K562 (cell line): ENCODE results near the gene CLK4. TPM values are rescaled to one million over a fixed set of nuclear protein-coding genes. Genes with fewer than 3 reads are reported as not detected.
A peak's percentile ranks its signal among the peaks of the same experiment; 100 is the strongest.

Source experiments
- ATAC-seq: fragments of 200-7000 bp; cut with Tn5 transposase; 3 replicates; pipeline ENCODE4 v1.9.1; 2020; ENCODE audit warnings: moderate library complexity
- BruUV-seq: library from RNA; stranded (reverse); fragments of 400-500 nt; replicated peaks from 2 replicates; lab custom pipeline; 2021; lab: Mats Ljungman, UMichigan
- CTCF ChIA-PET: fragments of 300-600 bp; formaldehyde crosslinking; extraction: SDS; loops from one replicate; lab custom pipeline; 2021; ENCODE audit warnings: low intra/inter-chr PET ratio; lab: Yijun Ruan, JAX
- POLR2A ChIA-PET: fragments of 300-600, 350-650 bp; sonication (Branson Sonifier 250); formaldehyde crosslinking; extraction: SDS; loops from one replicate; lab custom pipeline; 2021; ENCODE audit warnings: antibody characterized with exemption, inconsistent platforms; lab: Yijun Ruan, JAX
- DNase-seq, 4 experiments: peaks; one replicate each; pipeline versions ENCODE4 v3.0.0 to v3.0.0-alpha.2; 2011 to 2018; ENCODE audit warnings: low spot score in 3 of 4, mixed read lengths in 3 of 4; ENCODE audit errors: extremely low read depth in 1 of 4
- FAIRE-seq: peaks from 2 replicates; lab custom pipeline; 2011; peaks lifted over from hg19 to GRCh38; lab: Jason Lieb, UNC
- H2AFZ ChIP-seq: 2 replicates; pipeline ENCODE4 v1.6.0; 2011; ENCODE audit warnings: low read depth, low read length, control low read depth, inconsistent platforms
- H3K27ac ChIP-seq: fragments of 200-600 bp; 3 replicates; pipeline ENCODE4 v1.8.0; 2011; ENCODE audit warnings: low read depth, mild to moderate bottlenecking, control low read depth, inconsistent platforms, low read length, moderate library complexity, mixed read lengths; ENCODE audit errors: extremely low read depth
- H3K27me3 ChIP-seq, 2 experiments: fragments of 300-600 bp in 1 of 2; 2 replicates in 1 of 2; 3 replicates in 1 of 2; pipeline versions ENCODE4 v1.6.0 to v1.8.0; 2011; ENCODE audit warnings: inconsistent platforms in 2 of 2, low read length in 2 of 2, mild to moderate bottlenecking in 1 of 2, mixed read lengths in 1 of 2, moderate library complexity in 1 of 2; ENCODE audit not compliant: control insufficient read depth in 2 of 2, insufficient read depth in 2 of 2
- H3K36me3 ChIP-seq: fragments of 300-600 bp; 3 replicates; pipeline ENCODE4 v1.8.0; 2011; ENCODE audit warnings: mild to moderate bottlenecking, low read length, inconsistent platforms; ENCODE audit not compliant: control insufficient read depth, insufficient read depth
- H3K4me1 ChIP-seq, 2 experiments: fragments of 200-600 bp in 1 of 2; replicated peaks in 1 of 2; 2 replicates in 1 of 2; 3 replicates in 1 of 2; pipeline versions ENCODE4 v1.5.1 to v1.8.0; 2011; ENCODE audit warnings: inconsistent platforms in 2 of 2, low read length in 2 of 2, mild to moderate bottlenecking in 1 of 2, mixed read lengths in 1 of 2, moderate library complexity in 1 of 2; ENCODE audit not compliant: control insufficient read depth in 2 of 2, insufficient read depth in 2 of 2
- H3K4me2 ChIP-seq: 2 replicates; pipeline ENCODE4 v1.6.1; 2011; ENCODE audit warnings: low read length, control low read depth, inconsistent platforms, mixed read lengths; ENCODE audit not compliant: insufficient read depth
- H3K4me3 ChIP-seq: fragments of 200-600 bp; sonication (generic), shearing (Covaris generic); 2 replicates; pipeline ENCODE4 v1.5.1; 2016; ENCODE audit warnings: control low read depth, inconsistent platforms
- H3K79me2 ChIP-seq: fragments of 200-600 bp; 3 replicates; pipeline ENCODE4 v1.8.0; 2011; ENCODE audit warnings: low read length, inconsistent platforms; ENCODE audit not compliant: control insufficient read depth, insufficient read depth
- H3K9ac ChIP-seq, 2 experiments: 2 replicates each; pipeline versions ENCODE4 v1.6.0 to v1.6.1; 2011; ENCODE audit warnings: low read depth in 2 of 2, low read length in 2 of 2, control low read depth in 1 of 2, inconsistent platforms in 1 of 2, mild to moderate bottlenecking in 1 of 2, mixed read lengths in 1 of 2; ENCODE audit not compliant: insufficient read depth in 1 of 2
- H3K9me1 ChIP-seq: one replicate; pipeline ENCODE4 v1.6.0; 2011; ENCODE audit warnings: inconsistent platforms, mild to moderate bottlenecking, low read length, moderate library complexity; ENCODE audit not compliant: control insufficient read depth, insufficient read depth
- H3K9me3 ChIP-seq: replicated peaks from 2 replicates; pipeline ENCODE4 v1.5.1; 2011; ENCODE audit warnings: low read depth, low read length, inconsistent platforms; ENCODE audit not compliant: control insufficient read depth, insufficient read depth
- H4K20me1 ChIP-seq: replicated peaks from 2 replicates; pipeline ENCODE4 v1.6.1; 2011; ENCODE audit warnings: low read length, inconsistent platforms, mixed read lengths; ENCODE audit not compliant: control insufficient read depth, insufficient read depth
- ARID1B ChIP-seq: fragments of 450-650 bp; IDR thresholded peaks from 2 replicates; pipeline ENCODE4 v1.6.1; 2016; ENCODE audit warnings: antibody characterized with exemption, mild to moderate bottlenecking, inconsistent platforms
- ATF1 ChIP-seq, 2 experiments: fragments of 450-650 bp in 1 of 2; IDR thresholded peaks; 2 replicates each; pipeline ENCODE4 v1.6.1; 2016; ENCODE audit warnings: missing compliant biosample characterization in 1 of 2, missing genetic modification characterization in 1 of 2
- BCOR ChIP-seq: fragments of 450-650 bp; IDR thresholded peaks from 2 replicates; pipeline ENCODE4 v1.6.1; 2016
- CBFA2T3 ChIP-seq: fragments of 450-650 bp; IDR thresholded peaks from 2 replicates; pipeline ENCODE4 v1.6.1; 2017
- CREB3L1 ChIP-seq: fragments of 450-650 bp; IDR thresholded peaks from 2 replicates; pipeline ENCODE4 v1.6.1; 2014; ENCODE audit warnings: low read depth, mild to moderate bottlenecking, moderate library complexity, borderline replicate concordance
- CTCFL ChIP-seq: IDR thresholded peaks from 2 replicates; pipeline ENCODE4 v1.6.1; 2011; ENCODE audit warnings: borderline replicate concordance, low read depth, mild to moderate bottlenecking, moderate library complexity, low read length; ENCODE audit not compliant: insufficient read depth, poor library complexity, severe bottlenecking
- EP400 ChIP-seq: fragments of 450-650 bp; IDR thresholded peaks from 2 replicates; pipeline ENCODE4 v1.6.1; 2017; ENCODE audit warnings: antibody characterized with exemption, mild to moderate bottlenecking, moderate library complexity
- MYC ChIP-seq, 2 experiments: fragments of 250-450 bp in 1 of 2; sonication (Bioruptor Pico) in 1 of 2; IDR thresholded peaks; 2 replicates each; pipeline versions ENCODE4 v1.5.1 to v1.6.1; 2012 to 2021; ENCODE audit warnings: low read depth in 2 of 2, borderline replicate concordance in 1 of 2, improper control_type of control experiment in 1 of 2, low read length in 1 of 2, mild to moderate bottlenecking in 1 of 2, moderate library complexity in 1 of 2
- SOX6 ChIP-seq: fragments of 450-650 bp; IDR thresholded peaks from 2 replicates; pipeline ENCODE4 v1.6.1; 2014; ENCODE audit warnings: mild to moderate bottlenecking
- TAL1 ChIP-seq: fragments of 450-650 bp; IDR thresholded peaks from 2 replicates; pipeline ENCODE4 v1.6.1; 2016; ENCODE audit warnings: mild to moderate bottlenecking
- TFAM ChIP-seq: fragments of 250-450 bp; sonication (Bioruptor Pico); conservative IDR thresholded peaks from 2 replicates; pipeline ENCODE4 v1.5.0; 2021; ENCODE audit warnings: mild to moderate bottlenecking, moderate library complexity
- ZKSCAN1 ChIP-seq: fragments of 150-350 bp; IDR thresholded peaks from 2 replicates; pipeline ENCODE4 v1.6.1; 2016; ENCODE audit warnings: low read depth, low read length
- WGBS: fragments of 100-300 bp; shearing (Covaris generic); methylation state at CpG from one replicate; pipeline ENCODE4 v1.1.6; 2016; ENCODE audit warnings: low coverage, mixed read lengths; ENCODE audit not compliant: insufficient coverage; ENCODE audit errors: missing lambda C conversion rate; 5-methylcytosine and 5-hydroxymethylcytosine counted together
- in situ Hi-C: fragments of 300-500 bp; cut with MboI; formaldehyde crosslinking; loops from 4 replicates; pipeline ENCODE4 v1.15.0; 2018; ENCODE audit warnings: inconsistent platforms, mixed read lengths
- intact Hi-C: fragments of 100-400 bp; cut with micrococcal nuclease; formaldehyde crosslinking; loops from 2 replicates; pipeline ENCODE4 v1.14.2; 2022
- polyA plus RNA-seq, 8 experiments: library from polyadenylated mRNA; depleted of rRNA in 4 of 8; stranded (reverse) in 5 of 8; unstranded in 3 of 8; fragments of >200 nt; fragmentation: Nextera tagmentation in 2 of 8; fragmentation: Illumina TruSeq in 1 of 8; extraction: Ambion mirVana in 2 of 8; extraction: Trizol in 1 of 8; gene quantifications; 2 replicates each; pipeline versions ENCODE4 v1.2.1 to v1.2.3, GENCODE V29; 2011 to 2014; ENCODE audit warnings: inconsistent platforms in 1 of 8, missing spikeins in 1 of 8
- total RNA-seq, 7 experiments: library from RNA; depleted of rRNA in 6 of 7; stranded (reverse); fragments of >200 nt in 6 of 7; fragmentation: Illumina TruSeq in 2 of 7; extraction: Trizol in 2 of 7; gene quantifications; 2 replicates each; pipeline versions ENCODE4 v1.2.1 to v1.2.3, GENCODE V29; 2011 to 2021; ENCODE audit warnings: low replicate concordance in 1 of 7
- TF ChIP-seq, protein P1 (sequence below): fragments of 450-650 bp; IDR thresholded peaks from 2 replicates; pipeline ENCODE4 v1.6.1; 2018; ENCODE audit not compliant: partially characterized antibody

CLK4 gene
- total and polyA plus RNA-seq, 9 of the 15 experiments (the other 6 are each of a cell fraction or from before 2014, with no cell fraction given): 10.5 to 23.1 (median 13.9) TPM

DNA sequence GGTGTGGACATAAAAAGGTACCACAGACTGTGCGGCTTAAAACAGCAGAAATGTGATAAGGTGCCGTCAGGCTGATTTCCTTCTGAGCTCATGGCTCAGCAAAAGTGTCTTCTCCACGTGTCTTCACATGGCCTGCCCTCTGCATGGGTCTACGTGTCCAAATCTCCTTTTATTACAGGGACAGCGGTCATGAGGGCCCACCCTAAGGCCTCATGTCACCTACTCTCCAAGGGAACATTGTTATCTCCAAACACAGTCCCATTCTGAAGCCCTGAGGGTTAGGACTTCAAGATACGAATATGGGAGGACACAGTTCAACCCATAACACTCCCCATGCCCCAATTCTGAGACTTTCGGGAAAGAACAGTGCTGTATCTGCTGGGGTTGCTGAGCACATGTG, 71.8 kb downstream of the CLK4 start:
- Histone ChIP-seq H3K79me2 (no peaks in the 10 kb centered on the region), H3K9me1 (no peaks in the 10 kb centered on the region), H4K20me1 (no peaks in the 10 kb centered on the region), H3K9ac (peak overlapping the region in 1 of 2 experiments; percentile 10; a peak in 1 of 4 replicates), H3K4me2 (peak overlapping the region; percentile 3; the same call in 1 of the 2 replicates), H3K4me3 (no peak overlapping the region), H3K27ac (peak overlapping the region; percentile 54; the same call in 2 of the 3 replicates), H3K9me3 (no peaks in the 10 kb centered on the region), H3K4me1 (peaks cover 15 to 23% of the 10 kb centered on the region in 2 experiments; a peak in 4 of 5 replicates), H2AFZ (peak overlapping the region; percentile 85), H3K36me3 (no peaks in the 10 kb centered on the region), H3K27me3 (peaks cover 4 to 34% of the 10 kb centered on the region in 2 experiments; a peak in 4 of 5 replicates)
- WGBS: 1% methylated on average over 7 of the region's 7 CpGs
- in situ Hi-C loops: no loop called here
- ATAC-seq (peak; percentile 82), FAIRE-seq (peak; percentile 95), DNase-seq (peak; percentile 25 to 77 (median 46))
- no TSS peak for BruUV-seq
- ChIA-PET POLR2A (interaction anchor here (0.6 to 1.4 kb wide), 2 partner anchors 81 to 343 kb away, joined by 3 to 5 read pairs; no protein-coding TSS in a partner anchor), CTCF (no interaction called here)
- intact Hi-C loops: loop anchor here (5.0 kb wide), 1 partner anchor 178 kb away; no protein-coding TSS in a partner anchor
- peak; percentile 15; the same call in 1 of the 2 replicates for TF ChIP-seq SOX6
- TF ChIP-seq, protein P1, sequence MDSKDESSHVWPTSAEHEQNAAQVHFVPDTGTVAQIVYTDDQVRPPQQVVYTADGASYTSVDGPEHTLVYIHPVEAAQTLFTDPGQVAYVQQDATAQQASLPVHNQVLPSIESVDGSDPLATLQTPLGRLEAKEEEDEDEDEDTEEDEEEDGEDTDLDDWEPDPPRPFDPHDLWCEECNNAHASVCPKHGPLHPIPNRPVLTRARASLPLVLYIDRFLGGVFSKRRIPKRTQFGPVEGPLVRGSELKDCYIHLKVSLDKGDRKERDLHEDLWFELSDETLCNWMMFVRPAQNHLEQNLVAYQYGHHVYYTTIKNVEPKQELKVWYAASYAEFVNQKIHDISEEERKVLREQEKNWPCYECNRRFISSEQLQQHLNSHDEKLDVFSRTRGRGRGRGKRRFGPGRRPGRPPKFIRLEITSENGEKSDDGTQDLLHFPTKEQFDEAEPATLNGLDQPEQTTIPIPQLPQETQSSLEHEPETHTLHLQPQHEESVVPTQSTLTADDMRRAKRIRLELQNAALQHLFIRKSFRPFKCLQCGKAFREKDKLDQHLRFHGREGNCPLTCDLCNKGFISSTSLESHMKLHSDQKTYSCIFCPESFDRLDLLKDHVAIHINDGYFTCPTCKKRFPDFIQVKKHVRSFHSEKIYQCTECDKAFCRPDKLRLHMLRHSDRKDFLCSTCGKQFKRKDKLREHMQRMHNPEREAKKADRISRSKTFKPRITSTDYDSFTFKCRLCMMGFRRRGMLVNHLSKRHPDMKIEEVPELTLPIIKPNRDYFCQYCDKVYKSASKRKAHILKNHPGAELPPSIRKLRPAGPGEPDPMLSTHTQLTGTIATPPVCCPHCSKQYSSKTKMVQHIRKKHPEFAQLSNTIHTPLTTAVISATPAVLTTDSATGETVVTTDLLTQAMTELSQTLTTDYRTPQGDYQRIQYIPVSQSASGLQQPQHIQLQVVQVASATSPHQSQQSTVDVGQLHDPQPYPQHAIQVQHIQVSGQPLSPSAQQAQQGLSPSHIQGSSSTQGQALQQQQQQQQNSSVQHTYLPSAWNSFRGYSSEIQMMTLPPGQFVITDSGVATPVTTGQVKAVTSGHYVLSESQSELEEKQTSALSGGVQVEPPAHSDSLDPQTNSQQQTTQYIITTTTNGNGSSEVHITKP: peak; percentile 16
- TF ChIP-seq EP400: peak; percentile 64
- peak; percentile 68 for TF ChIP-seq TAL1
- TF ChIP-seq MYC (IDR thresholded peaks at IDR 0.05; ENCODE audit: low read depth, low read length): peak; percentile 46; the same call in 1 of the 2 replicates
- no peak for TF ChIP-seq MYC (CRISPR knock-in tag; IDR thresholded peaks at IDR 0.05; ENCODE audit: borderline replicate concordance, low read depth)
- TF ChIP-seq CTCFL: no peak
- TF ChIP-seq BCOR: no peak
- no peak for TF ChIP-seq ATF1 (CRISPR knock-in tag; IDR thresholded peaks at IDR 0.05)
- peak; percentile 44; the same call in 1 of the 2 replicates for TF ChIP-seq ATF1 (tag; IDR thresholded peaks at IDR 0.05)
- peak; percentile 66 for TF ChIP-seq ARID1B
- no peak for TF ChIP-seq ZKSCAN1
- TF ChIP-seq CBFA2T3: peak; percentile 82
- TF ChIP-seq CREB3L1: peak; percentile 72; the same call in 1 of the 2 replicates
- TF ChIP-seq TFAM (CRISPR knock-in tag): no peak
